H1 (cell line): ENCODE data around the gene USPL1. TPM values are rescaled to one million over a fixed set of nuclear protein-coding genes. Genes with fewer than 3 reads are reported as not detected.

Experiments
- SUZ12 ChIP-seq: fragments of 200-600 bp; sonication (generic); IDR thresholded peaks from 2 replicates; pipeline ENCODE4 v1.6.1; 2012; ENCODE audit warnings: mild to moderate bottlenecking, inconsistent platforms, low read length, moderate library complexity, mixed read lengths
- polyA plus RNA-seq, 7 experiments: library from polyadenylated mRNA; depleted of rRNA in 3 of 7; stranded (reverse) in 5 of 7; unstranded in 2 of 7; fragments of >200 nt in 5 of 7; fragments of 200-250 nt in 2 of 7; gene quantifications; 1 replicate in 5 of 7; 2 replicates in 1 of 7; 4 replicates in 1 of 7; pipeline versions ENCODE4 v1.2.1 to v1.2.3, GENCODE V29; 2011 to 2013; ENCODE audit warnings: missing spikeins in 2 of 7, mixed read lengths in 2 of 7
- total RNA-seq: library from RNA; stranded (reverse); fragmentation: NEBNext Ultra II Directional; extraction: Animal tissue kit (Norgen Biotek cat#: 25700); gene quantifications from 2 replicates; pipeline ENCODE4 v1.2.1, GENCODE V29; 2021

USPL1 gene
- total and polyA plus RNA-seq, 2 of the 8 experiments (the other 6 are each of a cell fraction or from before 2014, with no cell fraction given): 6.3 to 17.1 TPM

- no peak for TF ChIP-seq SUZ12
- TF ChIP-seq, all 59 proteins: peak for 0
Observed at GRCh38 chr13:30705680-30706079, 88.0 kb downstream of the USPL1 start (continued).
